Colonic mucosa (tissue), 4 donors: Measurements from ENCODE around the gene GFAP. TPM values are rescaled to one million over a fixed set of nuclear protein-coding genes. Genes with fewer than 3 reads are reported as not detected.

ENCODE experiments used
- DNase-seq: peaks from one replicate; pipeline ENCODE4 v3.0.0-alpha.2; 2020
- H3K27ac ChIP-seq: fragments of 200-600 bp; one replicate; pipeline ENCODE4 v1.8.0; 2021
- H3K27me3 ChIP-seq: fragments of 200-600 bp; one replicate; pipeline ENCODE4 v1.8.0; 2021
- H3K36me3 ChIP-seq: fragments of 200-600 bp; one replicate; pipeline ENCODE4 v1.8.0; 2021
- H3K4me1 ChIP-seq: fragments of 200-600 bp; one replicate; pipeline ENCODE4 v1.8.0; 2021; ENCODE audit warnings: mild to moderate bottlenecking
- H3K4me3 ChIP-seq: fragments of 200-600 bp; one replicate; pipeline ENCODE4 v1.8.0; 2021
- H3K9ac ChIP-seq, 2 donors: one replicate each; pipeline ENCODE4 v1.7.0; 2013; ENCODE audit warnings: control low read depth in 2 of 2, low read depth in 2 of 2, low read length in 2 of 2
- H3K9me3 ChIP-seq: fragments of 200-600 bp; one replicate; pipeline ENCODE4 v1.8.0; 2021
- intact Hi-C: fragments of 100-400 bp; cut with DNase I; formaldehyde crosslinking; loops from one replicate; pipeline ENCODE4 v1.14.1; 2022
- total RNA-seq, 2 donors: library from RNA; stranded (reverse); fragmentation: NEBNext Ultra II Directional in 1 of 2; extraction: Animal tissue kit (Norgen Biotek cat#: 25700) in 1 of 2; gene quantifications; one replicate each; pipeline ENCODE4 v1.2.1, GENCODE V29; 2021
- TF ChIP-seq, protein P1 (sequence below): fragments of 200-600 bp; IDR thresholded peaks from one replicate; pipeline ENCODE4 v1.8.0; 2022; ENCODE audit warnings: antibody characterized with exemption, mild to moderate bottlenecking
- donor health status: healthy.
- donor health status: DM: no; HTN: no; CAD: no.
- donor health status: DM: no; HTN: no; CAD: no.

GFAP gene
- total RNA-seq, 2 donors from 2014 or later = 0.20 TPM; not detected in 1

DNA sequence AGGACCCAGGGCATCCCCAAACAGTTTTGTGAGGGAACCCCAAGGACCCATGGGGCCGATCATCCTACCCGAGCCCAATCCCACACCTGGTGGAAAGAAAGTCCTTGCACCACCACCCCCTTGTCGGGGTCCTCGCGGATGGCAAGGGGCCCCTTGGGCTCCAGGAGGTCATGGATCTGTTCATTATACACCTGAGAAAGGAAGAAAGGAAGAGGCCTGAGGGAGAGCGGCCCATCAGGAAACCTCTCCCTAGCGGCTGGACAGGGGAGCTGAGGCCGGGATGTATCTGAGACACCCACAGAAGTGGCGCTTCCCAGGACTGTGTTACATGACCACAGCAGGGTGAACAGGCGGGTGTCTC lies 19.4 kb upstream of the GFAP start:
- intact Hi-C loops = no loop called here
- TF ChIP-seq, protein P1, sequence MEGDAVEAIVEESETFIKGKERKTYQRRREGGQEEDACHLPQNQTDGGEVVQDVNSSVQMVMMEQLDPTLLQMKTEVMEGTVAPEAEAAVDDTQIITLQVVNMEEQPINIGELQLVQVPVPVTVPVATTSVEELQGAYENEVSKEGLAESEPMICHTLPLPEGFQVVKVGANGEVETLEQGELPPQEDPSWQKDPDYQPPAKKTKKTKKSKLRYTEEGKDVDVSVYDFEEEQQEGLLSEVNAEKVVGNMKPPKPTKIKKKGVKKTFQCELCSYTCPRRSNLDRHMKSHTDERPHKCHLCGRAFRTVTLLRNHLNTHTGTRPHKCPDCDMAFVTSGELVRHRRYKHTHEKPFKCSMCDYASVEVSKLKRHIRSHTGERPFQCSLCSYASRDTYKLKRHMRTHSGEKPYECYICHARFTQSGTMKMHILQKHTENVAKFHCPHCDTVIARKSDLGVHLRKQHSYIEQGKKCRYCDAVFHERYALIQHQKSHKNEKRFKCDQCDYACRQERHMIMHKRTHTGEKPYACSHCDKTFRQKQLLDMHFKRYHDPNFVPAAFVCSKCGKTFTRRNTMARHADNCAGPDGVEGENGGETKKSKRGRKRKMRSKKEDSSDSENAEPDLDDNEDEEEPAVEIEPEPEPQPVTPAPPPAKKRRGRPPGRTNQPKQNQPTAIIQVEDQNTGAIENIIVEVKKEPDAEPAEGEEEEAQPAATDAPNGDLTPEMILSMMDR = no peak
- Histone ChIP-seq H3K4me1 (no peaks in the 10 kb centered on the region), H3K36me3 (no peaks in the 10 kb centered on the region), H3K27me3 (no peaks in the 10 kb centered on the region), H3K27ac (no peak overlapping the region), H3K4me3 (no peak overlapping the region), H3K9ac (no peak overlapping the region), H3K9me3 (no peaks in the 10 kb centered on the region)
- DNase-seq = no peak

DNA sequence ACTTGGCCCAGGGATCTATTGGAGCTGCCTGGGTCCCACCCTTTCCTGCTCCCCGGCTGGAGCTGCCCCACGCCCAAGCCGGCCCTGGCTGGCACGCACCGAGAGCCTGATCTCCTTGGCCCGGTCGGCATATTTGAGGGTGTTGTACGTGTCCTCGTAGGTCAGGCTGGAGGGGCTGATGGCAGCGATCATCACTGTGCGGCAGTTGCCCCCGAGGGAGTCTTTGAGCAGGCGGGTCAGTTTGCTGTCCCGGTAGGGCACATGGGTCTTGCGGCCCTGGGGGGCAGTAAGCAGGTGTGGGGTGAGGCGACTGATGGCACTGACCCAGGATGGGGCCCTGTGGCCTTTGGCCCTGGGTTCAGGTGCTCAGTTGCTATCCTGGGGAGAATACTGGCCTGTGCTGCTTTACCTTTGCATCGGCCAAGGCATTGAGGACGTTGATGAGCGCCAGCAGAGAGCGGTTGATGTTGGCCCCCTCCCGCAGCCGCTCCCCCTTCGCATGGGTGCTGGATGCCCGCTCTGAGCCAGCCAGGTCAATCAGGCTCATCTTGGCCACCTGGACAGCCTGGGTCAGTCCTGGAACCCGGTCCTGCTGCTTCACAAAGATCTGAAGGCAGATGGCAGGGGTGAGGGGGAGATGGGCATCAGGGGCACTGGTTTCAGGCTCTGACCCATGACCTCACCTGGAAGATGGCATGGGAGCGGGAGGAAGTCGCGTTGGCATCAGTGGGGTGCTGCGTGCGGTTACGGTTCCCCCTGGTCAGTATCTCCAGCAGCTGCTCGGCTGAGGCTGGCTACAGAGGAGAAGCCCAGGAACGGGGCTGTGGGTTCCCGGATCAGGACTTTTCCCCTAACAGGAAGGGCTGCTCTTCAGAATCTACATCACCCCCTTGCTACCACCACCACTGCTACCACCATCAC lies 18.8 kb upstream of the GFAP start:
- Histone ChIP-seq H3K27me3 (no peaks in the 10 kb centered on the region), H3K36me3 (no peaks in the 10 kb centered on the region), H3K9me3 (no peaks in the 10 kb centered on the region), H3K9ac (no peak overlapping the region), H3K4me3 (no peak overlapping the region), H3K4me1 (no peaks in the 10 kb centered on the region), H3K27ac (no peak overlapping the region)
- TF ChIP-seq, protein P1 = no peak
- intact Hi-C loops = no loop called here
- no peak for DNase-seq

DNA sequence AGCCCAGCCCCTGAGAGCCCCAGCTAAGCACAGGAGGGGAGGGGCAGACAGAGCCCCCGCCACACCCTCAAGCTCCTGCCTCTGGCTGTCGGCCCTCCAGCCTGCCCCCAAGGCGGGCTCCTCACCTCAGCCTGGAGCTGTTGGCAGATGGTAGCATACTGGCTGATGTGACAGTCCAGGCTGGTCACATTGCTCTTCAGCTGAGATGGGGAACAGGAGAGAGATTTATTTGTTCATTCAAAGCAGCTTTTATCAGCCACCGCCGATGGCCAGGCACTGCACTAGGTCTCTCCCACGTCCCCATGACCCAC lies 17.4 kb upstream of the GFAP start:
- Histone ChIP-seq H3K9ac (no peak overlapping the region), H3K9me3 (no peaks in the 10 kb centered on the region), H3K27me3 (no peaks in the 10 kb centered on the region), H3K4me1 (no peaks in the 10 kb centered on the region), H3K36me3 (no peaks in the 10 kb centered on the region), H3K27ac (no peak overlapping the region), H3K4me3 (no peak overlapping the region)
- intact Hi-C loops = no loop called here
- TF ChIP-seq, protein P1 = no peak
- DNase-seq = no peak

DNA sequence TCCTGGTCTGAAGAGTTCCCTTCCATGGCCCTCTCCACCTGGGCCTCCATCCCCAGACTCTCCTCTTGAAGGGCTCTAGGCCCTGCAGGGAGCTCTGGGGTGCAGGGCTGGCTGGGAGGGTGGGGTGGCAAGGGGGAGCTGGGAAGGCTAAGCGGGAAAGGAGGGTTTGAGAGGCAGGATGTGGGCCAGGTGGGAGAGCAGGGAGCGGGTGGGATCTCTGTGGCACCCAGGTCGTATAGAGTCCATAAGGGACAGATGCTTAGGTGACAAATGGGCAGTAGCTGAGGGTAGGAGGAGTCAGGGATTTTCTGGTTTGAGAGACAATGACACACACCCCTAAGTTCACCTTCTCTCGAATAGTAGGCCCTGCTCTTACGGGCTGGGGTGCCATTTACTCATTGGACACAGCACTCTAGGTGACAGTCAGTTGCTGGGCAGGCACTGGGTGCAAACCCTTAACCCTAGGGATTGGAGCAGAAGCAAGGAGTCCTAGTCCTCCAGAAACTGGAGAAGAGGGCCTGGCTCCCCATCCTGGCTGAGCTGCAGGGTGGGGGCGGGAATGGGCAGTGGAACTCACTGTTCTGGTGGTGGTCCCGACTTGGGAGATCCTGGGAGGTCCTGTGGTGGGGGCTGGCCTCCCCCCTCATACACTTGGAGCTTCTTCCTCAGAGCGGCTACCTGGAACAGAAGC lies 16.9 kb upstream of the GFAP start:
- Histone ChIP-seq H3K9ac (no peak overlapping the region), H3K27ac (no peak overlapping the region), H3K36me3 (no peaks in the 10 kb centered on the region), H3K4me3 (no peak overlapping the region), H3K9me3 (no peaks in the 10 kb centered on the region), H3K4me1 (no peaks in the 10 kb centered on the region), H3K27me3 (no peaks in the 10 kb centered on the region)
- intact Hi-C loops = no loop called here
- TF ChIP-seq, protein P1 = no peak
- no peak for DNase-seq

DNA sequence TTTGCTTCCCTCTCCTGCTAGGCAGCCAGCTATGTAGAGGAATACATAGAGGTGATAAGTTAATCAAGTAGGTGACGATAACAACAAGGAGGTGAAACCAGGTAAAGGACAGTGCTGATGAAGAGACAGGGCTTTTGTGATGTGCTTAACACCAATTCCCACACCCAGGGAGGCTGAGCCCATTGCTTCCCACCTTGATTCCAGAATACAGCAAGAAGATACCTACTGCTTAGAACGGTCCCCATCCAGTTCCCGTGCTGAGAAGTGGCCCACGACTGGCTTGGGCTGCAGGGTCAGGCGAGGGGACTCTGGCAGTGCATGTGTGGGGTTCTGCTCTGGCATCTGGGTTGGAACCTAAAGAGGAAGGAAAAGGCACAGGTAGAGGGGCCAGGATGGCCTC lies 16.1 kb upstream of the GFAP start:
- Histone ChIP-seq H3K27ac (no peak overlapping the region), H3K4me1 (no peaks in the 10 kb centered on the region), H3K9ac (no peak overlapping the region), H3K4me3 (no peak overlapping the region), H3K9me3 (no peaks in the 10 kb centered on the region), H3K27me3 (no peaks in the 10 kb centered on the region), H3K36me3 (no peaks in the 10 kb centered on the region)
- TF ChIP-seq, protein P1 = no peak
- DNase-seq = no peak
- intact Hi-C loops = no loop called here
